ENCODE measurements around the gene OPTN. TPM values are rescaled to one million over a fixed set of nuclear protein-coding genes. Genes with fewer than 3 reads are reported as not detected.
"Not testable (repeated sequence)": the region's sequence is repeated elsewhere in the genome, so short reads cannot be mapped to it uniquely, and the experiment has no call there.

The OPTN gene
- total RNA-seq, 1 experiment from 2014 or later: 76.6 TPM

GRCh38 chr10:13118784-13119410, 18.9 kb downstream of the OPTN start:
- no peak for DNase-seq (ENCODE audit: low spot score)

- no peak for DNase-seq (ENCODE audit: low spot score)
These were observed 21.0 kb downstream of the OPTN start for GRCh38 chr10:13120786-13121499.

GRCh38 chr10:13121500-13121854, 21.5 kb downstream of the OPTN start:
- no peak for DNase-seq (ENCODE audit: low spot score)

- no peak for DNase-seq (ENCODE audit: low spot score)
These were observed 36.7 kb downstream of the OPTN start for GRCh38 chr10:13136651-13137050.

GRCh38 chr10:13139150-13139549, 39.2 kb downstream of the OPTN start:
- no peak for DNase-seq (ENCODE audit: low spot score)

GRCh38 chr10:13139676-13140075, 39.7 kb downstream of the OPTN start:
- no peak for DNase-seq (ENCODE audit: low spot score)

- DNase-seq (ENCODE audit: low spot score): no peak
These were observed 40.7 kb downstream of the OPTN start for GRCh38 chr10:13140627-13141190.

GRCh38 chr10:13143766-13144165, 43.8 kb downstream of the OPTN start:
- no peak for DNase-seq (ENCODE audit: low spot score)

GRCh38 chr10:13144814-13145213, 44.9 kb downstream of the OPTN start:
- no peak for DNase-seq (ENCODE audit: low spot score)

GRCh38 chr10:13146379-13146778, 46.4 kb downstream of the OPTN start:
- peak; percentile 28 for DNase-seq (ENCODE audit: low spot score)

- DNase-seq (ENCODE audit: low spot score): no peak
These were observed 47.2 kb downstream of the OPTN start for GRCh38 chr10:13147161-13147560.

- no peak for DNase-seq (ENCODE audit: low spot score)
These were observed 52.3 kb downstream of the OPTN start for GRCh38 chr10:13152296-13152695.

- not testable (repeated sequence) for DNase-seq (ENCODE audit: low spot score)
These were observed 55.9 kb downstream of the OPTN start for GRCh38 chr10:13155860-13156259.

GRCh38 chr10:13158401-13158800, 58.4 kb downstream of the OPTN start:
- DNase-seq (ENCODE audit: low spot score): no peak

GRCh38 chr10:13160934-13161856, 61.2 kb downstream of the OPTN start, which contains the start of gene MCM10:
MCM10 (plus strand) TSS chr10:13161558; CDS start chr10:13164203, 2,645 bp downstream.
- peak; percentile 100 for DNase-seq (ENCODE audit: low spot score)

GRCh38 chr10:13161857-13162271, 61.9 kb downstream of the OPTN start:
- DNase-seq (ENCODE audit: low spot score): peak; percentile 10

GRCh38 chr10:13163859-13164258, 63.9 kb downstream of the OPTN start:
- DNase-seq (ENCODE audit: low spot score): no peak

- no peak for DNase-seq (ENCODE audit: low spot score)
These were observed 65.2 kb downstream of the OPTN start for GRCh38 chr10:13165177-13165576.

GRCh38 chr10:13167568-13167967, 67.6 kb downstream of the OPTN start:
- DNase-seq (ENCODE audit: low spot score): no peak

- no peak for DNase-seq (ENCODE audit: low spot score)
These were observed 68.8 kb downstream of the OPTN start for GRCh38 chr10:13168781-13169180.

GRCh38 chr10:13173616-13174015, 73.7 kb downstream of the OPTN start:
- no peak for DNase-seq (ENCODE audit: low spot score)

GRCh38 chr10:13180788-13181187, 80.8 kb downstream of the OPTN start:
- DNase-seq (ENCODE audit: low spot score): no peak
